Measurements from ENCODE around the gene ATP23.

Gene ATP23

GRCh38 chr12:57909056-57909455 lies 32.3 kb upstream of the ATP23 start:
- no peak for DNase-seq

GRCh38 chr12:57909611-57910010 lies 31.8 kb upstream of the ATP23 start:
- no peak for DNase-seq

- no peak for DNase-seq
Observed at GRCh38 chr12:57918147-57918546, 23.2 kb upstream of the ATP23 start.

- no peak for DNase-seq
Observed at GRCh38 chr12:57927086-57927485, 14.3 kb upstream of the ATP23 start.

- DNase-seq = no peak
Observed at GRCh38 chr12:57929092-57929830, 12.1 kb upstream of the ATP23 start.

GRCh38 chr12:57934819-57935218 lies 6.5 kb upstream of the ATP23 start:
- peak; percentile 50 for DNase-seq

- no peak for DNase-seq
Observed at GRCh38 chr12:57935331-57935730, 6.0 kb upstream of the ATP23 start.

GRCh38 chr12:57935839-57936512 lies 5.4 kb upstream of the ATP23 start:
- DNase-seq = peak; percentile 97

GRCh38 chr12:57936513-57936883 lies 4.9 kb upstream of the ATP23 start:
- DNase-seq = no peak

- DNase-seq = peak; percentile 90
Observed at GRCh38 chr12:57939291-57939690, 2.1 kb upstream of the ATP23 start.

GRCh38 chr12:57940052-57940914 lies 1.1 kb upstream of the ATP23 start:
- peak; percentile 30 for DNase-seq

GRCh38 chr12:57940915-57941164 lies 527 bp upstream of the ATP23 start:
- DNase-seq = no peak

- DNase-seq = no peak
Observed at GRCh38 chr12:57943438-57944080, 2.2 kb downstream of the ATP23 start.

GRCh38 chr12:57944313-57945023 lies 3.1 kb downstream of the ATP23 start:
- DNase-seq = no peak

GRCh38 chr12:57952766-57953165 lies 11.4 kb downstream of the ATP23 start:
- no peak for DNase-seq

GRCh38 chr12:57954768-57955167 lies 13.4 kb downstream of the ATP23 start:
- DNase-seq = no peak

- DNase-seq = no peak
Observed at GRCh38 chr12:57958061-57958657, 16.8 kb downstream of the ATP23 start.

- DNase-seq = no peak
Observed at GRCh38 chr12:57964421-57964820, 23.1 kb downstream of the ATP23 start.

- DNase-seq = no peak
Observed at GRCh38 chr12:57965766-57966165, 24.4 kb downstream of the ATP23 start.

GRCh38 chr12:57966536-57966935 lies 25.2 kb downstream of the ATP23 start:
- DNase-seq = no peak

GRCh38 chr12:57983146-57983857 lies 41.9 kb downstream of the ATP23 start:
- DNase-seq = peak; percentile 17

Data from GF-D8 (cell line).